HFF-Myc (cell line): ENCODE measurements around the gene KIF2A.

Source experiments
- DNase-seq: peaks from one replicate; pipeline ENCODE4 v3.0.0-alpha.2; 2011; ENCODE audit warnings: low read depth; ENCODE audit errors: extremely low read depth
- H3K4me3 ChIP-seq: replicated peaks from 2 replicates; pipeline ENCODE4 v1.5.1; 2011; ENCODE audit warnings: low read depth, mild to moderate bottlenecking, control low read depth, low read length
- TF ChIP-seq, protein P1 (sequence below): IDR thresholded peaks from 2 replicates; pipeline ENCODE4 v1.5.1; 2012; ENCODE audit warnings: mild to moderate bottlenecking, low read depth, low read length, control low read depth; ENCODE audit errors: missing control alignments

KIF2A gene

DNA sequence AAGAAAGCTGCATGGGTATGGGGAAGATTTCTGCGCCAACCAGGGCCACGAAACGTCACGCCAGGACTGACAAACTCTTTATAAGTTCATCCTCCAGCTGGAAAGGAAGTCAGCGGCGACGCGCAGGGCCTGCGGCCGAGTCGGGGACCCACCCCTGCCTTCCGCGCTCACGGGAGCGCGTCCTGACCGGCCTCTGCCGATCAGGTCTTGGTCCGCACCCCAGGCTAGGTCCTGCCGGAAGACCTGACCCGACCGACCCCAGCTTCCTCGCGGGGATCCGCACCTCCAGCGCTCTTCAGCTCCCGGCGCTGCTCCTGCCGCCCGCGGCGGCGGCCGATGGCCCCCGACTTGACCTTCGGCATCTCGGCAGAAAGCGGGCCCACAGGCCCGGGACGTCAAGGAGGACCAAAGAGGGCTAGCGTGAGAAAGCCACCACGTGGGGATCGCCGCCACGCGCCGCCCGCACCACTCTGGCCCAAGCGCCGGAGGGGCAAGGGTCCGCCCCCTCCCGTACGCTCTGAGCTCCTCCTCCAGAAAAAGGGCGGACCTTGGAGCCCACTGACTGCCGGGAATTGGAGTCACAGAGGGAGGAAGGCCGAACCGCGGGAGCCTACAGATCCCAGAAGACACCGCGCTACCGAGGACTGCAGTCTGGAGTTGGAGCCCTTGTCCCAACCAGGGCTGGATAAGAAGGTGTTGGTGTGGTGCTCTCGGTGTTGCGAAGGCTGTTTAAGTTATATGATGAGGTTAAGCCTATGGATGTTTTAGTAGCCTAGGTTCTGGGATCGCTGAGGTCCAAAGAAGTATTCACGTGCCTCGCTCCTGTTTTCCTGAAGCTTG lies 97.6 kb downstream of the KIF2A start, which contains the start of gene DIMT1:
DIMT1 (minus strand) TSS at position 495 of the 840 bp plus-strand sequence; CDS start at position 362, 133 bp downstream.
- TF ChIP-seq, protein P1, sequence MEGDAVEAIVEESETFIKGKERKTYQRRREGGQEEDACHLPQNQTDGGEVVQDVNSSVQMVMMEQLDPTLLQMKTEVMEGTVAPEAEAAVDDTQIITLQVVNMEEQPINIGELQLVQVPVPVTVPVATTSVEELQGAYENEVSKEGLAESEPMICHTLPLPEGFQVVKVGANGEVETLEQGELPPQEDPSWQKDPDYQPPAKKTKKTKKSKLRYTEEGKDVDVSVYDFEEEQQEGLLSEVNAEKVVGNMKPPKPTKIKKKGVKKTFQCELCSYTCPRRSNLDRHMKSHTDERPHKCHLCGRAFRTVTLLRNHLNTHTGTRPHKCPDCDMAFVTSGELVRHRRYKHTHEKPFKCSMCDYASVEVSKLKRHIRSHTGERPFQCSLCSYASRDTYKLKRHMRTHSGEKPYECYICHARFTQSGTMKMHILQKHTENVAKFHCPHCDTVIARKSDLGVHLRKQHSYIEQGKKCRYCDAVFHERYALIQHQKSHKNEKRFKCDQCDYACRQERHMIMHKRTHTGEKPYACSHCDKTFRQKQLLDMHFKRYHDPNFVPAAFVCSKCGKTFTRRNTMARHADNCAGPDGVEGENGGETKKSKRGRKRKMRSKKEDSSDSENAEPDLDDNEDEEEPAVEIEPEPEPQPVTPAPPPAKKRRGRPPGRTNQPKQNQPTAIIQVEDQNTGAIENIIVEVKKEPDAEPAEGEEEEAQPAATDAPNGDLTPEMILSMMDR: no peak
- H3K4me3 ChIP-seq: peak within 1 kb of the TSS; percentile 97

GRCh38 chr5:62412549-62413329 lies 106.7 kb downstream of the KIF2A start, which contains the start of gene IPO11:
TSS of gene IPO11 (plus strand) at chr5:62412763. CDS start at chr5:62437280, 24,517 bp downstream.
- TF ChIP-seq, protein P1: no peak
- DNase-seq: peak; percentile 98

More for the DNA sequence above, 97.6 kb downstream of the KIF2A start, which contains the start of gene DIMT1:
- DNase-seq: peak; percentile 92

DNA sequence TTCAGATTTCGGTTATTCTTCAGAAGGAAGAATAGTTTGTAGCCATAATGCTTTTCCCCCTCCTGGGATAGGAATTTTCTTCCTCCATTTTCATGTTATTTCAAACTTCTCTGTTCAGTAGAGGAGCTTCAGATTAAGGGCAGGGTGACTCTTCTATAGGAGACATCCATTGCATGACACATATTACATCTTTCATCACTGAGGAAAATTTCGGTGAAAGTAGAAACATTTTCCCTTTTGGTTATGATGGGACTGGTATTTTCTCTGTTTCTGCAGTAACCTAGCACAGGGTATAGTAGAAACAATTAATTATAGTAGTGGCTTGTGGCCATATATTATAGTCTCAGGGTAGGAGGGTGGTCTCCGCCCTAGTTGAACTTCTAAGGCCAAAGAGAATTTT lies 107.7 kb downstream of the KIF2A start:
- DNase-seq: no peak
- TF ChIP-seq, protein P1: no peak
- H3K4me3 ChIP-seq: peak overlapping the region; percentile 94

More at GRCh38 chr5:62412549-62413329, 106.7 kb downstream of the KIF2A start, which contains the start of gene IPO11:
- peak within 1 kb of the TSS; percentile 94 for H3K4me3 ChIP-seq

DNA sequence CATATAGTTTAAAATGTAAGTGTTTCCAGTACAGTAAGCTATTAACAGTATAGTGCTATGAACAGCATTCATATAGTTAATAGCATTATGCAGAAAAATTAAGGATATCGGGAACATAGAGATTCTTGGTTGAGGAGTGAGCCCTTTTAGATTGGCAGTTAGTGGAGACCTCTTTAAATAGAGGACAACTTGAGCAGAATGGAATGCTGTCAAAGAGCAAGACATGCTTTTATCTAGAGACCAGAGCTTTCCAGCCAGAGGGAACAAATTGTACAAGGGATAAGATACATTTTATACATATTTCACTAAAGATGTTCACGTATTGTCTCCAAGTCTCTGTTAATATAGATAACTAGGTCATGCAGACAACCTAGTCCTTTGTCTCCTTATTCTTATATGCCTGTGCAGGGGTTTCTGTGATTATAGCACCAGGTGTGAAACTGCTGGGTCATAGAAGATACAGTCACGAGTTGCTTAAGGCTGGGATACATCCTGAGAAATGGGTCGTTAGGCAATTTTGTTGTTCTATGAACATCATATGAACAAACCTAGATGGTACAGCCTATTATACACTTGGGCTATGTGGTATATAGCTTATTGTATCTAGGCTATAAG lies 112.6 kb downstream of the KIF2A start:
- DNase-seq: no peak
- TF ChIP-seq, protein P1: no peak
- no peak overlapping the region for H3K4me3 ChIP-seq

GRCh38 chr5:62419609-62420008 lies 113.6 kb downstream of the KIF2A start:
- no peak overlapping the region for H3K4me3 ChIP-seq
- TF ChIP-seq, protein P1: no peak
- no peak for DNase-seq

DNA sequence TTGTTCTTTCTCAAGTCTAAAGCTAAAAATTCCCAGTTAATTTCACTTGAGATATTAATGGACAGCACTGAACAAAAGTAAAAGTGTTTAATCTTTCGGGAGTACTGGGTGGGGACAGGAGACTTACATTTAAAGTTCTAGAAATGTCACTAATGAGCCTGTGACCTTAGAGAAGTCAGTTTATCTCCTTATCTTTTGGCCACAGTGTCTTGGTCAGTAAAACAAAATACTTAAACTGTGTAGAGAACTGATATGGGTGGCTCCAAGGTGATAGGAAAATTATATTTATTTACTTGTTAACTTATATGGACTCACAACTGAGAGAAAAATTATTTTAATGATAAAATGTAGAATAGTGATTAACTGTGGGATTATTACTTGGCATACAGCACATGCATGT lies 115.4 kb downstream of the KIF2A start:
- no peak for DNase-seq
- TF ChIP-seq, protein P1: no peak
- no peak overlapping the region for H3K4me3 ChIP-seq
